Measurements from ENCODE around the gene ASTN2.

GRCh38 chr9:117282541-117282940 is 132.3 kb downstream of the ASTN2 start:
- no peak for TF ChIP-seq CTCF (IDR thresholded peaks at IDR 0.05; ENCODE audit: insufficient read depth, low read depth, low read length)
- no peak for TF ChIP-seq EZH2 (IDR thresholded peaks at IDR 0.05; ENCODE audit: insufficient read depth, low read length)
